GM21786 (cell line): ENCODE data around the gene UGT1A10.
"Not testable (repeated sequence)": the region's sequence is repeated elsewhere in the genome, so short reads cannot be mapped to it uniquely, and the experiment has no call there.

Source experiments
- ATAC-seq: cut with Tn5 transposase; IDR thresholded peaks from one replicate; pipeline ENCODE4 v1.9.1; 2021; ENCODE audit not compliant: unreplicated experiment

Gene UGT1A10

DNA sequence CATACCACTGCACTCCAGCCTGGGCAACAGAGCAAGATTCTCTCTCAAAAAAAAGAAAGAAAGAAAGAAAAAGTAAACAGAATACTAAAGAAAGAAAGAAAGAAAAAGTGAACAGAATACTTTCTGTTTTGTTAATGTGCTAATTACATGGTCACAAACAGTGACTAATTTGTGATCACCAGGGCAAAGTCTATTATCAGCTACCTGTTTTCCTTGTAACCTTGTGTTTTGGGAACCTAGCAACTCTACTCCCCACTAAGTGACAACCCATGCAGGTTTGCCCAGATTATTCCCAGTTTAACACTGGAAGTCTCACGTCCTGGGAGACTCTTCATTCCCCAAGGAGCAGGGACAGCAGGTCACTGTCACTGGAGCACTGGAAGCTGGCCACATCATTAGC is 18.8 kb downstream of the UGT1A10 start:
- no peak for ATAC-seq

GRCh38 chr2:233655943-233656342 is 19.7 kb downstream of the UGT1A10 start:
- ATAC-seq, result not testable (repeated sequence)

GRCh38 chr2:233656443-233656842 is 20.2 kb downstream of the UGT1A10 start:
- no peak for ATAC-seq

- ATAC-seq, result no peak
Measured at GRCh38 chr2:233658610-233659009, 22.4 kb downstream of the UGT1A10 start.

- ATAC-seq, result no peak
Measured at GRCh38 chr2:233663911-233664310, 27.7 kb downstream of the UGT1A10 start.

DNA sequence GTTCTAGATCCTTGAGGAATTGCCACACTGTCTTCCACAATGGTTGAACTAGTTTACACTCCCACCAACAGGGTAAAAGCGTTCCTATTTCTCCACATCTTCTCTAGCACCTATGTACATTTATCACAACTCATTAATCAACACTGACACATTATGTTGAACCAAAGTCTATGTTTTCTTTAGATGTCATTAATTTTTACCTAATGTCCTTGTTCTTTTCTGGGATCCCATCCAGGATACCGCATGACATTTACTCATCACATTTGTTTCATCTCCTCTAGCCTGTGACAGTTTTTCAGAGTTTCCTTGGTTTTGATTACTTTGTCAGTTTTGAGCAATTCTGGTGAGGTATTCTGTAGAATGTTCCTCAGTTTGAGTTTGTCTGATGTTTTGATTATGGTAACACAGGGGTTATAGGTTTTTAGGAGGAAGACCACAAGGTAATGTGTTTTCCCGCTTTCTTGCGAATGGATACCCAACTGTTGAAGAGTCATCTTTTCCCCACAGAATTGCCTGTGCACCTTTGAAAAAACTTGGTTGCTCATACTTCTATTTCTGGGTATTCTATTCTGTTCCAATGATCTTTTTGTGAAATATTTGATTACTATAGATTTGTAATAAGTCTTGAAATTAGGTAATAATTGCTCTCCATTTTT is 32.5 kb downstream of the UGT1A10 start:
- ATAC-seq, result no peak

DNA sequence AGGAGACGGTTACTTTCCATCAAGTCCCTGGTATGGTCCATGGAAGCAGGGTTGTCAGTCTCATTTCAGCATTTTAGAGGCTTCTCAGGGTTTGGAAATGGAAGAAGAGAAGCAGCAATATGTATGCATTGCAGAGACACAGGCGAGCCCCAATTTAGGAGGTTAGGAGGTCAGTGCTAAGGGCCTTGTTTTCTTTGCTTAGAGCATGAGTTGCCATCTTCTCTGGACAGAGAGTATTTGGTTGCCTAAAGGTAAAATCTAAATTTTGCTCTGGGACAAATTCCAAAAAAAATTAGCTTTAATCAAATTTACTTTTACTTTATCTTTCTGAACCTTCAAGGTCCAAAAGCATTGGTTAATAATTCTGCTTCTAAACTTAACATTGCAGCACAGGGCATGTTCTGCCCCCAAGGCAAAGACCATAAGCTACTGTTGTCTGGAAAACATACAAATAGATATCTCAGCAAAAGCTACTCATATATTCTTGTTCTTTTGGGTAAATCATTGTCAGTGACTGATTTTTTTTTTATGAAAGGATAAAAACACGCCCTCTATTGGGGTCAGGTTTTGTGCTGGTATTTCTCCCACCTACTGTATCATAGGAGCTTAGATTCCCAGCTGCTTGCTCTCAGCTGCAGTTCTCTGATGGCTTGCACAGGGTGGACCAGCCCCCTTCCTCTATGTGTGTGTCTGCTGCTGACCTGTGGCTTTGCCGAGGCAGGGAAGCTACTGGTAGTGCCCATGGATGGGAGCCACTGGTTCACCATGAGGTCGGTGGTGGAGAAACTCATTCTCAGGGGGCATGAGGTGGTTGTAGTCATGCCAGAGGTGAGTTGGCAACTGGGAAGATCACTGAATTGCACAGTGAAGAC is 35.3 kb downstream of the UGT1A10 start, which contains the start of gene UGT1A9:
UGT1A9 (plus strand) TSS at position 609 of the 872 bp plus-strand sequence; CDS start at position 646, 37 bp downstream.
- no peak for ATAC-seq

GRCh38 chr2:233672886-233673285 is 36.6 kb downstream of the UGT1A10 start:
- ATAC-seq, result no peak

DNA sequence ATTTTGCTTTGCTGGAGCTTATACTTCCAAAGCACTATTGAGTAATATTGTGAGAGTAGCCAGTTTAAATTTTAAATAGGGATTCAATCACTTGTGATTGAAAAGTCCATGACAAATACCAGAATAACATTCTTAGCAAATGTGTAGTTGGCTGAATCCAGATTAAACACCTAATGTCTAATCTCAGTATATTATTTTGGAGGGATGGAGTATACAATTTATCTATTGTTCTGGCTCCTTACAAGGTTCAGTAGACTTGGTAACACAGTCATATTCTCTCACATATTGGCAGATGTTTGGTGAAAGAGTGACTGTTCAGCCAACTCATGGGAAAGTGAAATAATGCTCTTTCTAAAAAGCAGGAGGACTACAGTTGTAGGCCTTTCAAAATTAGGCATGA is 37.6 kb downstream of the UGT1A10 start:
- ATAC-seq, result no peak

- no peak for ATAC-seq
Measured at GRCh38 chr2:233674314-233674713, 38.1 kb downstream of the UGT1A10 start.

GRCh38 chr2:233674995-233675394 is 38.7 kb downstream of the UGT1A10 start:
- ATAC-seq, result no peak

GRCh38 chr2:233676046-233676445 is 39.8 kb downstream of the UGT1A10 start:
- no peak for ATAC-seq

DNA sequence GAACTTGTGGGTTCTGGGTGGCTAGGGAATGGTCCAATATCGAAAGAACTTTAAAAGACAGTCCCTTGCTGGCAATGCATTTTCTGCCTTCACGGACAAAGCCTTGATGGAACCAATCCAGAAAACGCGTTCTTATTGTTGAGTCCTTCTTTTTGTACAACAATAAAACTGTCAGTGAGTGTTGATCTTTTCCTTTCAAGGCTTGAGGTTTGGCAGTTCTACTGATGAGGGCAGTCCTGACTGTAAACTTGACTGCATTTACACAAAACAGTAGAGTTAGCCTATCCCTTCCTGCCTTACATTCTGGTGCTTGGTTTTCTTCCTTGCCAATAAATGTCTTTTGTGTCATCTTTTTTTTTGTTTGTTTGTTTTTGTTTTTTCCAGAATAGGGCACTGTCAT is 42.9 kb downstream of the UGT1A10 start:
- ATAC-seq, result no peak

DNA sequence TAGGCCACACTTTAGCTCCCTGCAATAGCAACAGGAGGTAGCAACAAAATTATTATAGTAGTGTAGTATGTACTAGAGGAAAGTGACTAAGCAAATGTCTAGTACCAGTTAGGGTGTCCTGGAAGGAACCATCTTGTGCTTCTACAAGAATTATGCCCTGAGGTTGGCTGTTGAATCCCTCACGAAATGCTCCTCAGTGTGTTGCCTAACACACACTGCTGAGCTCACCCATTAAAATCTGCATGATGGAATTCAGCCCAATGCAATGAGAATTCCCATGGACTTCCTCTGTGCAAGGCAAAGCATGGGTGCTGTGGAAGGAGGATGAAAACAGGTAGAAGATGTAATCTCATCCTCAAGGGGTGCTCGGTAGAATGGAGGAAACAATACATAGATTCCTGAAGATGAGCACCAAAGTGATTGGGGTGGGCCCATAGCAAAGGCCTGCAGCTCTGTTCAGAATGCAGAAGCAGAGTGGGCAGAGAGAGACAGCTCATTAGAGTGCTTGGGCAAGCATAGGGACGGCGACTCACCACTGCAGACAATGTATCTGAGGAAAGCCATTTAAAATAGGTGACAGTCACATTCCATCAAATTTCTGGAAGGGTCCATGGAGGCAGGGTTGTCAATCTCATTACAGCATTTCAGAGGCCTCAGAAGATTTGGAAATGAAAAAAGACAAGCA is 44.3 kb downstream of the UGT1A10 start:
- no peak for ATAC-seq

- no peak for ATAC-seq
Measured at GRCh38 chr2:233681521-233682099, 45.4 kb downstream of the UGT1A10 start, which contains the start of gene UGT1A7. TSS of gene UGT1A7 (plus strand) at chr2:233681901. CDS start at chr2:233681938, 37 bp downstream.

GRCh38 chr2:233684640-233685039 is 48.4 kb downstream of the UGT1A10 start:
- ATAC-seq, result no peak

DNA sequence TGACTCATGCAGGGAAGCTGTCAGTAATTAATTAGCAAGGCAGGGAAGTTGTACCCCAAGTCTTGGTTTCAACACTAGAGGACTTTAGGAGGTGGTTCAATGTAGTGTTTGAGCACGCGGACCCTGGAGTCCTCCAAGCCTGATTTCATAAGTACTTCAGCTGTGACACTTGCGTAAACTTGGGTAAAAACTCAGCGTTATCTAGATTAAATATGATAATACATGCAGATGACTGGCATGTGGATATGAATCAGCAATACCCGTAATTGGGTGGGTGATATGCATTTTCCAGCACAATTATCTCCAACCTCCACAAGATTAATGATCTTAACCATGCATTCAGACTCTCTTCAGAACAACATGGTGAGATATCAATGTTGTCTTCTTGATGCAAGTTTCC is 50.7 kb downstream of the UGT1A10 start:
- ATAC-seq, result no peak

DNA sequence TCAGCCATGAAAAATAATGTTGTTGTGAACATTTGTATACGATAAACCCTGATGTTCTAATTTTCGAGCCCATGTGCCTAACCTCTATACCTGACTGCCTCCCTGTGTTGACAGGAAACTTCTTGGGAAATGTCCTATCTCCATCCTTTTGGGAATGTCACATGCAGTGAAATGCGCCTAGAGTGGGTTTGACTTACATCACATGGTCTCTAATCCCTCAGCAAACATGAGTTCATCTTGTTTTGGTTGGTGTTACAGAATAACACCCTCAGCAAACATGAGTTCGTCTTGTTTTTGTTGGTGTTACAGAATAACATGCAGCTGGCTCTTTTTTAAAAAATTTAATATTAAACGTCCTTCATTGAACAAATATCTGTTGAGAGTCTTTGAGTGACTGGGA is 52.1 kb downstream of the UGT1A10 start:
- no peak for ATAC-seq

- ATAC-seq, result no peak
Measured at GRCh38 chr2:233689031-233689430, 52.8 kb downstream of the UGT1A10 start.

DNA sequence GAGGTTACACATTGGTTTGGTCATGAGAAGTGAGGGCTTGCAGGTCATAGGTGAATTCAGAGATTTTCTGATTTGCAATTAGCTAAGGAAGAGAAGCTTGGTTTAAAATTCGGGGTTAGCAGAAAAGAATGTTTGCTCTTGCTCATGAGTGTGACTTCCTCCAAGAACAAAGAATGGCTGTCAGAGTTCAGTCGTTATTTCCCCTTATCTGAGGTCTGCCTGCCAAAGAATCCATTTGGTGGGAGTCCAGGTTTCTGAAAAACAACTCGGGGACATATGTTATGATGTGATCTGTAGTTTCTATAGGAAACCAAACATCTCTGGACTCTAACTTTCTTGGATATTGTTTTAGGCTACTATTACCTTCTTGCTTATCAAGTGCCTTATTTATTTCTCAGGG is 53.3 kb downstream of the UGT1A10 start:
- no peak for ATAC-seq

- ATAC-seq, result no peak
Measured at GRCh38 chr2:233690444-233690843, 54.2 kb downstream of the UGT1A10 start.
